H7 (cell line): ENCODE results near the gene CMTM8. TPM values are rescaled to one million over a fixed set of nuclear protein-coding genes. Genes with fewer than 3 reads are reported as not detected.
A peak's percentile ranks its signal among the peaks of the same experiment; 100 is the strongest.

ENCODE experiments used
- DNase-seq: peaks from one replicate; pipeline ENCODE4 v3.0.0; 2012
- H3K27me3 ChIP-seq: 2 replicates; pipeline ENCODE4 v1.6.0; 2011; ENCODE audit warnings: mild to moderate bottlenecking, low read length; ENCODE audit not compliant: control insufficient read depth, insufficient read depth
- H3K36me3 ChIP-seq: replicated peaks from 2 replicates; pipeline ENCODE4 v1.5.1; 2011; ENCODE audit warnings: low read length; ENCODE audit not compliant: control insufficient read depth, insufficient read depth
- H3K4me3 ChIP-seq: 2 replicates; pipeline ENCODE4 v1.5.1; 2011; ENCODE audit warnings: low read depth, mild to moderate bottlenecking, control low read depth, low read length, moderate library complexity; ENCODE audit not compliant: insufficient read depth
- total RNA-seq: library from RNA; depleted of rRNA; stranded (reverse); fragments of >200 nt; shearing (Covaris generic); gene quantifications from 2 replicates; pipeline ENCODE4 v1.2.3, GENCODE V29; 2014

Gene CMTM8
- total RNA-seq, 1 experiment from 2014 or later = 1.7 TPM

GRCh38 chr3:32392536-32393302 is 154.2 kb downstream of the CMTM8 start:
- Histone ChIP-seq H3K27me3 (peaks cover 16% of the 10 kb centered on the region), H3K36me3 (no peaks in the 10 kb centered on the region)
- no peak for DNase-seq

GRCh38 chr3:32395496-32395895 is 157.0 kb downstream of the CMTM8 start:
- H3K27me3 ChIP-seq = peaks cover 16% of the 10 kb centered on the region
- H3K4me3 ChIP-seq = no peak overlapping the region
- no peak for DNase-seq
- no peaks in the 10 kb centered on the region; the same call in 1 of the 2 replicates for H3K36me3 ChIP-seq

More at GRCh38 chr3:32392536-32393302, 154.2 kb downstream of the CMTM8 start:
- H3K4me3 ChIP-seq = peak overlapping the region; percentile 82

DNA sequence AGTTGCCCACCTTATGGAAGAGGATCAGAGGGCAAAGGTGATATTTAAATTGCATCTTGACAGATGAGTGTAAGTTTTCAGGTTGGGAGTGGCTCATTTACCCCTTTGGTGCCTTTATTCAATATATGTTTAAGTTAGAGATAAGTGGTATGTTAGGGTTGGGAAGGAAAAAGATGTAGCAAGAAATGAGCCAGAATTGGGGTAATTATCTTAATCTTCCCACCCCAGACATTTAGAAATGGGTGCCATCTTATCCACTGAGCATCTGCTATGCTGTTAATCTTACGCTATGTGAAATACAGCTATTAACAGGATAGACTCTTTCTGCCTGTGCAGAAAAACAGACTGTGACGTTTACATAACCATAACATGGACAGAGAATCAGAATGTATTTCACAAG is 159.5 kb downstream of the CMTM8 start:
- H3K27me3 ChIP-seq = peaks cover 2% of the 10 kb centered on the region; the same call in 1 of the 2 replicates
- H3K4me3 ChIP-seq = no peak overlapping the region
- H3K36me3 ChIP-seq = no peaks in the 10 kb centered on the region; the same call in 1 of the 2 replicates
- no peak for DNase-seq

- no peak for DNase-seq
- H3K4me3 ChIP-seq = no peak overlapping the region
- no peaks in the 10 kb centered on the region; the same call in 1 of the 2 replicates for H3K36me3 ChIP-seq
- no peaks in the 10 kb centered on the region for H3K27me3 ChIP-seq
Observed at GRCh38 chr3:32398531-32398930, 160.1 kb downstream of the CMTM8 start.

DNA sequence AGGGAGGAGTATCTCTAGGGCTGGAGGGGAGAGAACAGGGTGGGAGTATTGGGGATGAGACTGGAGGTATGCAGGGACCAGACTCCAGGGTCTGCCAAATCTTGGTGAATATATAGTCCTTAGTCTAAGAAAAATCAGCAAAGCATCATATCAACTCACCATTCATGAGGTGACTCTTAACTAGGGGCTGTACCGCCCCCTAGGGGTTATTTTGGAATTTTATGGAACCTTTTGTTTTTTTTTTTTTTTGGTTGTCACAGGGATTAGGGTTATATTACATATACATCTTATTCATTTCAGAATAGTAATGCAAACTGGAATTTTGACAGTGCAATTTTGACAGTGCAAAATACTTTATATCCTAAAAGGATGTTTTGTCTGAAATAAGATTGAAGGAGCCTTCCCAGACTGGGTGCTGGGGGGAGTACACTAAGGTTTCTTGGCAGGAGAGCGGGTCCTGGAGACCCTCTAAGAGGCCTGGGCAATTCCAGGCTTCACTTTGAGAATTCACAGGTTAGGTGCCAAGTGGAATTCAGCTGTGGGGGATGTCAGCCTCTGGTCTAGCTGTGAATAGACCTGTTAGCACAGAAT is 160.6 kb downstream of the CMTM8 start:
- Histone ChIP-seq H3K36me3 (no peaks in the 10 kb centered on the region; the same call in 1 of the 2 replicates), H3K27me3 (no peaks in the 10 kb centered on the region), H3K4me3 (no peak overlapping the region)
- DNase-seq = peak; percentile 60

GRCh38 chr3:32401126-32401525 is 162.6 kb downstream of the CMTM8 start:
- H3K4me3 ChIP-seq = peak overlapping the region; percentile 38
- no peaks in the 10 kb centered on the region; the same call in none of the 2 replicates for H3K36me3 ChIP-seq
- no peak for DNase-seq
- H3K27me3 ChIP-seq = no peaks in the 10 kb centered on the region

- peak; percentile 87 for DNase-seq
- H3K4me3 ChIP-seq = peak overlapping the region; percentile 38
- H3K36me3 ChIP-seq = no peaks in the 10 kb centered on the region; the same call in none of the 2 replicates
- no peaks in the 10 kb centered on the region for H3K27me3 ChIP-seq
Observed at GRCh38 chr3:32401556-32402081, 163.1 kb downstream of the CMTM8 start.

DNA sequence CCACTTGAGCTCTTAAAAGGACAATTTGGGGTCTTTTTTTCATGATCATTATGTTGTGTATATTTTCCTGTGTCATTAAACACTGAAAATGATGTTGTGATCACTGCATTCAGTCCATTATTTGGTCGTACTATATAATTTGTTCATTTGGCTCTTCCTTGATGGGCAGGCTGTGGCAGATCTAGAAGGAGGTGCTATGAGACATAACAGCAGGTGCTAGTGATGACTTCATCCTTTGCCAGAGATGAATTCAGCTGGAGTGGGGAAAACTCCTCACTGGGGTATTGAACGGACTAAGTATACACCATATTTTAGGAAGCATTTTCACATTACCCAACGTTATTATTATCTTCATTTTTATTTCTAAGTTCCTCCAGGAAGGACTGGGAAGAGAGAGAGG is 165.2 kb downstream of the CMTM8 start:
- no peaks in the 10 kb centered on the region; the same call in none of the 2 replicates for H3K36me3 ChIP-seq
- no peaks in the 10 kb centered on the region for H3K27me3 ChIP-seq
- no peak for DNase-seq
- H3K4me3 ChIP-seq = no peak overlapping the region

DNA sequence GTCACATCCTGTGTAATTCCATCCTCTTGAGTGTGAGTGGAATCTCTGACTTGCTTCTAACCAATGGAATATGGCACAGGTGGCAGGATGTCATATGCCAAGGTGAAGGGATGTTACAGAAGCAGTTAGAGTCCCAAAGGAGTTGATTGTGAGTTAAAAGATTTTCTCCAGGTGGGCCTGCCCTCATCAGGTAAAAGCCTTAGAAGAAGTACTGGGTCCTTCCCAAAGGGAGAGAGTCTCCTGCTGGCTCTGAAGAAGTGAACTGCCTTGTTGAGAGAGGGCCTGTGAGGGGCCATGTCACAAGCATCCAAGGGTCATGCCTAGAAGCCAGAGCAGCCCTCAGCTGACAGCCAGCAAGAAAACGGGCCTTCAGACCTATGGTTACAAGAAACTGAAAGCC is 166.2 kb downstream of the CMTM8 start:
- H3K27me3 ChIP-seq = no peaks in the 10 kb centered on the region
- no peak for DNase-seq

GRCh38 chr3:32405155-32405554 is 166.7 kb downstream of the CMTM8 start:
- no peaks in the 10 kb centered on the region; the same call in 1 of the 2 replicates for H3K36me3 ChIP-seq
- no peaks in the 10 kb centered on the region for H3K27me3 ChIP-seq
- no peak overlapping the region for H3K4me3 ChIP-seq
- DNase-seq = no peak

More for the DNA sequence above, 166.2 kb downstream of the CMTM8 start:
- Histone ChIP-seq H3K4me3 (no peak overlapping the region), H3K36me3 (no peaks in the 10 kb centered on the region; the same call in 1 of the 2 replicates)

DNA sequence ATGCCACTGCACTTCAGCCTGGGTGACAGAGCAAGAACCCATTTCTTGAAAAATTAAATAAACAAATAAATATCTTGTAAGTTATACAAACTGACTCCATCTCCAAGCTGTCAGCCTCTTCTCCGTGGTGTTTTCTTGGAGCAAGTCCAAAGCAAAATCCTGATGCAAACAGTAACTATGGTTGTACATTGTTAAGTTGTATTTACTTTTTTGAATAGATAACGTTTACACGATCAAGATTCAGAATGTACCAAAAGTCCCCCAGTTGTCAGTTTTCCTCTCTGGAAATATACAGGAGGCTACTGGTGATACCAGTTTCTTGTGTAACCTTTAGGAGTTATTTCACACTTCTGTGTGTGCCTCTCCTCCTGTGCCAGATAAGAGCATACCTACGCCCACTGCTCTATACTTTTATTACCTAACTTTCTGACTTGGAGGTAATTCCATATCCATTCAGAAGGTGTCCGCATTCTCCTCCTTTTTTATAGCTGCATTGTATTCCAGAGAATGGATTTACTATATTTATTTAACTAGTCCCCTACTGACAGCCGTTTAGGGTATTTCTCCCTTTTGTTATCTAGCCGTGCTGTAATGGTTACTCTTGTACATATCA is 167.3 kb downstream of the CMTM8 start:
- Histone ChIP-seq H3K27me3 (no peaks in the 10 kb centered on the region), H3K4me3 (no peak overlapping the region), H3K36me3 (no peaks in the 10 kb centered on the region; the same call in 1 of the 2 replicates)
- DNase-seq = no peak

DNA sequence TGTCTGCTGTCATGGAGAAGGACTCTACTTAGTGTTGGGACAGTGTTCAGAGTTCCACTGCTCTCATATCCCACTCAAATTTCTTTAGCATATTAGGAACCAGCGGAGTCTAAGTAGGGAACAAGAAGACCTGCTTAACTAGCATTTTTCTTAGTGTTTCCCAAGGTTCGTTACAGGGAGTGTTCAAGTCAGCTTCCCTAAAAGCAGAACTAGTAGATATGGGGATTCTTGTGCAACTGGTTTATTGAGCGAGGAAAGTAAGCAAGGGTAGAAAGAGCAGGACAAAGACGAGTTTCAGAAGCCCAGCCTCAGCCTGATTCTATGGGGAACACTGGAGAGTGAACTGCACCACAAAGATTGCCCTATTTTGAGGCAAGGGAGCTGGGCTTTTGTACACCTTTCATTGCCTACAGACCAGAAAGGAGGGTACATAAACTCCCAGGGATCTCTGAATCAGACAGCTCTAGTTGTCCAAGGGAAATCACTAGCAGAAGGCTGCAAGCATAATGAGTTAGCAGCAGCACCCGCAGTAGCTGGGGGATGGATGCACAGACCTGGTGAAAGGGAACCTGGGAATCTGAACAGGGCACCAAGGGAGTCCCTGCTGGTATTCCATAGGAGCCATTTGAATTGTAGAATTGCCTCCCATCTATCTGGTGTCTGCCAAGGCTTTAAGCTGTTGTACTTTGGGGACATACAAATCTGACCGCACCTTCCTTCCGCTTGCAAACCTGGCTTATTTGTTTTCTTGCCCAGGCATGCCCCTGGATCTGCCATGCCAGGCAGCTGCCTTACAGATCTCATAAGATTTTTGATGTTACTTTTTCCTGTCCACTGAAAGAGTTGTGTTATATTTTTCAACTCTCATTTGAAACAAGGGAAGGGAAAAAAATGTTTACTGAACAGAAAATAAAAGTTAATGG is 168.3 kb downstream of the CMTM8 start:
- Histone ChIP-seq H3K4me3 (no peak overlapping the region), H3K27me3 (no peaks in the 10 kb centered on the region), H3K36me3 (no peaks in the 10 kb centered on the region; the same call in 1 of the 2 replicates)
- no peak for DNase-seq

DNA sequence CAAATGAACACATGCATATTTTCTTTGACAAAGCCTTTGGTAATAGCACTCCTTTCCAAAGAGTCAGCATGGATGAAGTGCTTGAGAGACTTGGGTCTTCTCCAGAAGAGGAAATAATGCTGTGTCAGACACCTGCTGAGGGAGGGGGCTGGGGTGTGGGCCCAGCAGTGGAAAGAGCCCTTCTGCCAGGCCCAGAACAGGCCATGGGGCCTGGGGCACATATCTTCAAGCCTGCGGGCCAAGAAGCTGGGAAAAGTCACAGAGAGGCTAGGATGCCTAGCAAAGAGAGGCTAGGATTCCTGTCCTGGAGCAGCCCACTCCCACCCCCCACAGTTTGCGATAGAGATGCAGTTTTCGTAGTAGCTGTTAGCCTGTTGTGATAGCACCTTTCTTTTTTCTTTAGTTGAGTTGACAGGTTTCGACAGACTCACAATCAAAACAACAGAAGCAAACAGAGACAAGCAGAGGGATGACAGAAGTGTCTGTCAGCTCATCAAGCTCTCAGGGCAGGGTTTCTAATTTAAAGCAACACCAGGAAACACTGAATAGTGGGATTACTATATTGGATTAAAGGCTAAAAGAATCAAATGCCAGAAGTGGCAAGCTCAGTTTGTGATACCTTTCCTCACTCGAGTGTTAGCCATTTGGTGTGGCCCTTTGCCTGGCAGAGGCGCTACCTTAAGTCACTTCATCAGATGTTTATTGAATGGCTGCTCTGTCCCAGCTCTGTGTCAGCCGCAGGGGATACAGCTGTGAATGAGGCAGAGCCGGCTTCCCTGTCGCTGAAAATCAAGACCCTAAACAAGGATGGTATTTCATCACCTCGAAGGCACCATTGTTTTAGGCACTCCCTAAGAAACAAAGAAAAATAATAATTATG is 172.1 kb downstream of the CMTM8 start:
- Histone ChIP-seq H3K27me3 (no peaks in the 10 kb centered on the region), H3K36me3 (no peaks in the 10 kb centered on the region), H3K4me3 (no peak overlapping the region)
- DNase-seq = no peak
